ENCODE measurements around the gene ENOSF1.

DNA sequence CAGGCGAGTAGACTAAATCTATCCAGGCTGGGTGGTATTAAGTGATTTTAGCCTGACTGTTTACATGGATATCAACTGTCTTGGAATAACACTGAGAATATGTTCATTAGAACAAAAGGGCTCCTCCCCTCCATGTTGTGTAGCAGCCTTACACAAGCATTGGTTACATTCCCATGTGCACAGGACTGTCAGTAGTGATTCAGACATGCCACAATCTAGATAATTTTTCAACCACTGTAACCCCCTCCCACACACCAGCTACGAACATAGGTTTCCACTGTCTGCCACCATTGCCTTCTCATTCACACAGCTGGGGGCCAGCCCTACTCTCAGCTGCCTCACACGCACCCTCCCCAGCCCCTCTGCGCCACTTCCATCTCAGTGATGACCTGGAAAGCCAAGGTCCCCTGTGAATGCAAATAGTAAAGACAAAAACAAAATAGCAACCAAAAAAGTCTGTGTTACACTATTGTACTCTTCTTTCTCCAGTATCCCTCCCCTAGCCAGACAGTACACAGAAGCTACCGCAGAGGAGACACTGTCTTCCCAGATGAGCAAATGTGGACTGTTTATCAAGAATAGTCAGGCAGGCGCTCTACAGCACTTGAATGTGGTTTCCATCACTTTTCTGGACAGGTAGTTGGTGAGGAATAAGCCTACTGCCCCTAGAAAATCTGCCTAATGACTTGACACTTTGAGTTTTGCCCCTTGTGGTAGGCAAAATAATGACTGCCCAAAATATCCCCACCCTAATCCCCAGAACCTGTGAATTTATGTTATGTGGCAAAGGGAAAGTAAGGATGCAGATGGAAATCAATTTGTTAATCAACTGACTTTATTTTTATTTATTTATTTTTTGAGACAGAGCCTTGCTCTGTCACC, 82.9 kb downstream of the ENOSF1 start:
- TF ChIP-seq POLR2AphosphoS5 (IDR thresholded peaks at IDR 0.05; ENCODE audit: low read depth, low read length) = no peak
- TF ChIP-seq POLR2A (IDR thresholded peaks at IDR 0.05; ENCODE audit: low read depth, low read length) = no peak
- TF ChIP-seq TAF1 (IDR thresholded peaks at IDR 0.05; ENCODE audit: borderline replicate concordance, low read depth, low read length) = no peak

Data from GM12892 (cell line).